ENCODE data around the gene PDIA6.

Gene PDIA6

GRCh38 chr2:10753876-10754275, 58.7 kb downstream of the PDIA6 start:
- H3K79me1 ChIP-seq (ENCODE audit: low read depth, low read length): no peaks in the 10 kb centered on the region
- no peaks in the 10 kb centered on the region for H3K27me3 ChIP-seq (ENCODE audit: control insufficient read depth in 3 of 3, insufficient read depth in 3 of 3, low read depth in 1 of 3, low read length in 3 of 3)
- H3K4me1 ChIP-seq (ENCODE audit: control insufficient read depth in 2 of 2, insufficient read depth in 1 of 2, low read depth in 1 of 2, low read length in 2 of 2): no peaks in the 10 kb centered on the region
- H2BK5ac ChIP-seq (ENCODE audit: low read length): no peak overlapping the region
- no peak overlapping the region for H3K4ac ChIP-seq (ENCODE audit: low read length)
- no peak overlapping the region for H3K18ac ChIP-seq (ENCODE audit: low read length)
- H2BK12ac ChIP-seq (ENCODE audit: low read length): no peak overlapping the region
- H2BK15ac ChIP-seq (ENCODE audit: low read length): no peak overlapping the region
- no peak overlapping the region for H4K91ac ChIP-seq (ENCODE audit: low read depth, low read length, poor library complexity)
- no peak overlapping the region for H4K8ac ChIP-seq (ENCODE audit: low read depth, low read length)
- H2BK120ac ChIP-seq (ENCODE audit: low read depth, low read length): no peak overlapping the region
- no peaks in the 10 kb centered on the region for H3K36me3 ChIP-seq (replicated peaks in 1 of 2; ENCODE audit: control insufficient read depth in 2 of 2, insufficient read depth in 2 of 2, low read length in 2 of 2)
- no peaks in the 10 kb centered on the region for H3K9me3 ChIP-seq (replicated peaks in 1 of 2; ENCODE audit: control insufficient read depth in 2 of 2, insufficient read depth in 1 of 2, low read depth in 1 of 2, low read length in 2 of 2)
- H3K4me2 ChIP-seq (ENCODE audit: insufficient read depth, low read length, poor library complexity, severe bottlenecking): no peak overlapping the region
- H3K9ac ChIP-seq (ENCODE audit: low read depth, low read length, poor library complexity): no peak overlapping the region
- H3K4me3 ChIP-seq (ENCODE audit: low read length in 2 of 2): no peak overlapping the region
- no peak overlapping the region for H3K27ac ChIP-seq (replicated peaks; ENCODE audit: low read length)
- no peak overlapping the region for H2AFZ ChIP-seq (ENCODE audit: low read length)
- WGBS, 2 donors (ENCODE audit: extremely low coverage in 2 of 2, insufficient read length in 2 of 2, insufficient replicate concordance in 1 of 2): no CpG with 5 or more reads among the region's 8 CpGs
- H3K14ac ChIP-seq (ENCODE audit: low read length): no peak overlapping the region
- no peak for DNase-seq (ENCODE audit: low spot score)
- H2AK5ac ChIP-seq (ENCODE audit: low read depth, low read length): no peak overlapping the region
- no peak overlapping the region for H3K23ac ChIP-seq (ENCODE audit: low read depth, low read length, poor library complexity)

GRCh38 chr2:10753156-10753555, 59.4 kb downstream of the PDIA6 start:
- Histone ChIP-seq H2BK15ac (ENCODE audit: low read length) (no peak overlapping the region), H3K4me2 (ENCODE audit: insufficient read depth, low read length, poor library complexity, severe bottlenecking) (no peak overlapping the region), H4K91ac (ENCODE audit: low read depth, low read length, poor library complexity) (no peak overlapping the region), H3K4ac (ENCODE audit: low read length) (no peak overlapping the region), H3K18ac (ENCODE audit: low read length) (no peak overlapping the region), H3K4me3 (ENCODE audit: low read length in 2 of 2) (no peak overlapping the region), H2AK5ac (ENCODE audit: low read depth, low read length) (no peak overlapping the region), H3K9ac (ENCODE audit: low read depth, low read length, poor library complexity) (no peak overlapping the region), H3K36me3 (replicated peaks in 1 of 2; ENCODE audit: control insufficient read depth in 2 of 2, insufficient read depth in 2 of 2, low read length in 2 of 2) (no peaks in the 10 kb centered on the region), H2AFZ (ENCODE audit: low read length) (no peak overlapping the region), H2BK5ac (ENCODE audit: low read length) (no peak overlapping the region), H4K8ac (ENCODE audit: low read depth, low read length) (no peak overlapping the region), H3K79me1 (ENCODE audit: low read depth, low read length) (no peaks in the 10 kb centered on the region), H2BK12ac (ENCODE audit: low read length) (no peak overlapping the region), H3K27me3 (ENCODE audit: control insufficient read depth in 3 of 3, insufficient read depth in 3 of 3, low read depth in 1 of 3, low read length in 3 of 3) (no peaks in the 10 kb centered on the region), H3K4me1 (ENCODE audit: control insufficient read depth in 2 of 2, insufficient read depth in 1 of 2, low read depth in 1 of 2, low read length in 2 of 2) (no peaks in the 10 kb centered on the region), H3K9me3 (replicated peaks in 1 of 2; ENCODE audit: control insufficient read depth in 2 of 2, insufficient read depth in 1 of 2, low read depth in 1 of 2, low read length in 2 of 2) (no peaks in the 10 kb centered on the region), H3K23ac (ENCODE audit: low read depth, low read length, poor library complexity) (no peak overlapping the region), H3K14ac (ENCODE audit: low read length) (no peak overlapping the region), H3K27ac (replicated peaks; ENCODE audit: low read length) (no peak overlapping the region), H2BK120ac (ENCODE audit: low read depth, low read length) (no peak overlapping the region)
- WGBS, 2 donors (ENCODE audit: extremely low coverage in 2 of 2, insufficient read length in 2 of 2, insufficient replicate concordance in 1 of 2): no CpG with 5 or more reads among the region's 7 CpGs
- no peak for DNase-seq (ENCODE audit: low spot score)

- Histone ChIP-seq H3K14ac (ENCODE audit: low read length) (no peak overlapping the region), H2AK5ac (ENCODE audit: low read depth, low read length) (no peak overlapping the region), H2BK12ac (ENCODE audit: low read length) (no peak overlapping the region), H3K9me3 (replicated peaks in 1 of 2; ENCODE audit: control insufficient read depth in 2 of 2, insufficient read depth in 1 of 2, low read depth in 1 of 2, low read length in 2 of 2) (no peaks in the 10 kb centered on the region), H3K27me3 (ENCODE audit: control insufficient read depth in 3 of 3, insufficient read depth in 3 of 3, low read depth in 1 of 3, low read length in 3 of 3) (no peaks in the 10 kb centered on the region), H4K91ac (ENCODE audit: low read depth, low read length, poor library complexity) (no peak overlapping the region), H3K36me3 (replicated peaks in 1 of 2; ENCODE audit: control insufficient read depth in 2 of 2, insufficient read depth in 2 of 2, low read length in 2 of 2) (no peaks in the 10 kb centered on the region), H3K27ac (replicated peaks; ENCODE audit: low read length) (no peak overlapping the region), H3K4me3 (ENCODE audit: low read length in 2 of 2) (no peak overlapping the region), H2BK120ac (ENCODE audit: low read depth, low read length) (no peak overlapping the region), H3K4ac (ENCODE audit: low read length) (no peak overlapping the region), H3K4me2 (ENCODE audit: insufficient read depth, low read length, poor library complexity, severe bottlenecking) (no peak overlapping the region), H4K8ac (ENCODE audit: low read depth, low read length) (no peak overlapping the region), H3K9ac (ENCODE audit: low read depth, low read length, poor library complexity) (no peak overlapping the region), H3K23ac (ENCODE audit: low read depth, low read length, poor library complexity) (no peak overlapping the region), H3K18ac (ENCODE audit: low read length) (no peak overlapping the region), H2BK15ac (ENCODE audit: low read length) (no peak overlapping the region), H2AFZ (ENCODE audit: low read length) (no peak overlapping the region), H3K79me1 (ENCODE audit: low read depth, low read length) (no peaks in the 10 kb centered on the region), H3K4me1 (ENCODE audit: control insufficient read depth in 2 of 2, insufficient read depth in 1 of 2, low read depth in 1 of 2, low read length in 2 of 2) (no peaks in the 10 kb centered on the region), H2BK5ac (ENCODE audit: low read length) (no peak overlapping the region)
- DNase-seq (ENCODE audit: low spot score): no peak
- no CpG with 5 or more reads among the region's 5 CpGs for WGBS, 2 donors (ENCODE audit: extremely low coverage in 2 of 2, insufficient read length in 2 of 2, insufficient replicate concordance in 1 of 2)
These were observed 60.3 kb downstream of the PDIA6 start for GRCh38 chr2:10752236-10752635.

- H3K27ac ChIP-seq (replicated peaks; ENCODE audit: low read length): no peak overlapping the region
- H3K4ac ChIP-seq (ENCODE audit: low read length): no peak overlapping the region
These were observed 62.0 kb downstream of the PDIA6 start for GRCh38 chr2:10750610-10751009.

More at GRCh38 chr2:10750610-10751009, 62.0 kb downstream of the PDIA6 start:
- Histone ChIP-seq H3K9ac (ENCODE audit: low read depth, low read length, poor library complexity) (no peak overlapping the region), H3K18ac (ENCODE audit: low read length) (no peak overlapping the region), H4K8ac (ENCODE audit: low read depth, low read length) (no peak overlapping the region), H3K23ac (ENCODE audit: low read depth, low read length, poor library complexity) (no peak overlapping the region), H3K4me1 (ENCODE audit: control insufficient read depth in 2 of 2, insufficient read depth in 1 of 2, low read depth in 1 of 2, low read length in 2 of 2) (no peaks in the 10 kb centered on the region), H2BK12ac (ENCODE audit: low read length) (no peak overlapping the region), H3K9me3 (replicated peaks in 1 of 2; ENCODE audit: control insufficient read depth in 2 of 2, insufficient read depth in 1 of 2, low read depth in 1 of 2, low read length in 2 of 2) (no peaks in the 10 kb centered on the region), H3K79me1 (ENCODE audit: low read depth, low read length) (no peaks in the 10 kb centered on the region), H3K14ac (ENCODE audit: low read length) (no peak overlapping the region), H3K27me3 (ENCODE audit: control insufficient read depth in 3 of 3, insufficient read depth in 3 of 3, low read depth in 1 of 3, low read length in 3 of 3) (no peaks in the 10 kb centered on the region), H2AFZ (ENCODE audit: low read length) (no peak overlapping the region), H3K4me2 (ENCODE audit: insufficient read depth, low read length, poor library complexity, severe bottlenecking) (no peak overlapping the region), H2AK5ac (ENCODE audit: low read depth, low read length) (no peak overlapping the region), H3K4me3 (ENCODE audit: low read length in 2 of 2) (no peak overlapping the region), H2BK5ac (ENCODE audit: low read length) (no peak overlapping the region), H2BK120ac (ENCODE audit: low read depth, low read length) (no peak overlapping the region), H3K36me3 (replicated peaks in 1 of 2; ENCODE audit: control insufficient read depth in 2 of 2, insufficient read depth in 2 of 2, low read length in 2 of 2) (no peaks in the 10 kb centered on the region), H4K91ac (ENCODE audit: low read depth, low read length, poor library complexity) (no peak overlapping the region), H2BK15ac (ENCODE audit: low read length) (no peak overlapping the region)
- no CpG with 5 or more reads among the region's 6 CpGs for WGBS, 2 donors (ENCODE audit: extremely low coverage in 2 of 2, insufficient read length in 2 of 2, insufficient replicate concordance in 1 of 2)
- no peak for DNase-seq (ENCODE audit: low spot score)
